HG02885 (cell line): ENCODE measurements around the gene PIP.
"Not testable (repeated sequence)": the region's sequence is repeated elsewhere in the genome, so short reads cannot be mapped to it uniquely, and the experiment has no call there.

ENCODE experiments used
- ATAC-seq: cut with Tn5 transposase; IDR thresholded peaks from one replicate; pipeline ENCODE4 v1.9.1; 2021; ENCODE audit warnings: mild to moderate bottlenecking; ENCODE audit not compliant: unreplicated experiment, poor library complexity

PIP gene

GRCh38 chr7:143131781-143132180 lies at the start of gene PIP:
TSS of gene PIP (plus strand) at chr7:143132077. CDS start at chr7:143132117, 40 bp downstream.
- no peak for ATAC-seq

DNA sequence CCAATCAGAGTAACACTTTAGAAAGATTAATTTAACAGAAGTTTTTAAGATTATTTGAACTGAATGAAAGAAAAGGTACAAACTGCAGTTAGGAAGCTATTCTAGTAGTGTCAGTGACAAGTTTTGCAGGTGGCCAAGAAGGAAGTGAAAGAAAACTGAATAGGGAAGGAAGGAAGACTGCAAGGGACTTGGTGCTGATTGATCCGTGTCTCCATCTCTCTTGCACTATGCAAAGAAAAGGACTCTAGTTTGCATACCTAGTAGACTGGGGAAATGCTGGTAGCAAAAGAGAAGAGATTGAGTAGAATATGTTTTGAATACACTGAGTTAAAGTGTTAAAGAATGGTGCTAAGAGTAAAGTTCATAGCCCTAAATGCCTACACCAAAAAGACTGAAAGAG lies 46.8 kb upstream of the PIP start:
- ATAC-seq = peak; percentile 67

DNA sequence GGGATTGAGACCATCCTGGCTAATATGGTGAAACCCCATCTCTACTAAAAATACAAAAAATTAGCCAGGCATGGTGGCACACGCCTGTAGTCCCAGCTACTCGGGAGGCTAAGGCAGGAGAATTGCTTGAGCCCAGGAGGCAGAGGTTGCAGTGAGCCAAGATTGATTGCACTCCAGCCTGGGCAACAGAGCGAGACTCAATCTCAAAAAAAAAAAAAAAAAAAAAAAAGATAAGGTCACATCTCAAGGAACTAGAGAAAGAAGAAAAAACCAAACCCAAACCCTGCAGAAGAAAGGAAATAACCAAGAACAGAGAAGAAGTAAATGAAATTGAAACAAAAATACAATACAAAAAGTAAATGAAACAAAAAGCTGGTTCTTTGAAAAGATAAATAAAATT lies 46.3 kb upstream of the PIP start:
- ATAC-seq = not testable (repeated sequence)

DNA sequence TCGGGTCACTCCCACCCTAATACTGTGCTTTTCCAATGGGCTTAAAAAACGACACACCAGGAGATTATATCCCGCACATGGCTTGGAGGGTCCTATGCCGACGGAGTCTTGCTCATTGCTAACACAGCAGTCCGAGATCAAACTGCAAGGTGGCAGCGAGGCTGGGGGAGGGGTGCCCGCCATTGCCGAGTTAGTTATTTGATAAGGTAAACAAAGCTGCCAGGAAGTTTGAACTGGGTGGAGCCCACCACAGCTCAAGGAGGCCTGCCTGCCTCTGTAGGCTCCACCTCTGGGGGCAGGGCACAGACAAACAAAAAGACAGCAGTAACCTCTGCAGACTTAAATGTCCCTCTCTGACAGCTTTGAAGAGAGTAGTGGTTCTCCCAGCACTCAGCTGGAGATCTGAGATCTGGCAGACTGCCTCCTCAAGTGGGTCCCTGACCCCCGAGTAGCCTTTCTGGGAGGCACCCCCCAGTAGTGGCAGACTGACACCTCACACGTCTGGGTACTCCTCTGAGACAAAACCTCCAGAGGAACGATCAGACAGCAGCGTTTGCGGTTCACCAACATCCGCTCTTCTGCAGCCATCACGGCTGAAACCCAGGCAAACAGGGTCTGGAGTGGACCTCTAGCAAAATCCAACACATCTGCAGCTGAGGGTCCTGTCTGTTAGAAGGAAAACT lies 43.2 kb upstream of the PIP start:
- ATAC-seq = not testable (repeated sequence)

DNA sequence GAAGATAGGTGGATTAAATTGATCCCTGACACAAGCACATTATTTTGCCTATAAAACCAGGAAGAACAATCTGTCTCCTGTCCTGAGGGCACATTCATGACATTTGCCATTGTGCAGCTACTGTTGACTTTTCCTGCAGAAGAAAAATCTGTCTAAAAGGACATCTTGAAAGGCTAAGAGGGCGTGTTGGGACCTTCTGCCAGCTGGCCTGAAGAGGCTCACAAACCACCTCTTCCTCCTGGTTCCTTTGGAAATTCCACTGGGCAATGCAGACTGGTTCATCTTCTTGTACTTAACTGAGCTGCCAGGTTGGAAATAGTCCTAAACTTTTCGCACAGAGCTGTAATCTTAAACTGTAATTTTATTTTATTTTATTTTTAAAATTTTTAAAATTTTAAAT lies 35.7 kb upstream of the PIP start:
- ATAC-seq = no peak

GRCh38 chr7:143099579-143099978 lies 32.3 kb upstream of the PIP start:
- ATAC-seq = not testable (repeated sequence)

DNA sequence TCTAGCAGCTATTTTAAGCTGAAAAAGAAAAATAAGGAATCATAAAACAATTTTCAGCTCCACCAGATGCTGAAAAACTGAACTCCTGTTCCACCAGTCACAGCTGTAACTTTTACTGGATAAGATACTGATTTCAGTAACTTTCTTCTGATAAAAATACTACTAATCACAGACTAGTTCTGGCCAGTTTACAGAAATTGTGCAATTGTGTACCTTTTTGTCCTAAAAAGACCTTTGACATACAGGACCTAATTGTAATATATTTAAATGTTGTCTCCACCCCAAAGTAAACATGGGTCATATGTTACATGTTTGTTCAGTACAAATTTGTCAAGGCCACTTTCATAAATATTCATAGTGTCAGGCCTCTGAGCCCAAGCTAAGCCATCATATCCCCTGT lies 27.1 kb upstream of the PIP start:
- ATAC-seq = no peak

- ATAC-seq = not testable (repeated sequence)
These were observed 23.9 kb upstream of the PIP start for GRCh38 chr7:143108019-143108418.

- no peak for ATAC-seq
These were observed 14.5 kb upstream of the PIP start for GRCh38 chr7:143117395-143117794.

DNA sequence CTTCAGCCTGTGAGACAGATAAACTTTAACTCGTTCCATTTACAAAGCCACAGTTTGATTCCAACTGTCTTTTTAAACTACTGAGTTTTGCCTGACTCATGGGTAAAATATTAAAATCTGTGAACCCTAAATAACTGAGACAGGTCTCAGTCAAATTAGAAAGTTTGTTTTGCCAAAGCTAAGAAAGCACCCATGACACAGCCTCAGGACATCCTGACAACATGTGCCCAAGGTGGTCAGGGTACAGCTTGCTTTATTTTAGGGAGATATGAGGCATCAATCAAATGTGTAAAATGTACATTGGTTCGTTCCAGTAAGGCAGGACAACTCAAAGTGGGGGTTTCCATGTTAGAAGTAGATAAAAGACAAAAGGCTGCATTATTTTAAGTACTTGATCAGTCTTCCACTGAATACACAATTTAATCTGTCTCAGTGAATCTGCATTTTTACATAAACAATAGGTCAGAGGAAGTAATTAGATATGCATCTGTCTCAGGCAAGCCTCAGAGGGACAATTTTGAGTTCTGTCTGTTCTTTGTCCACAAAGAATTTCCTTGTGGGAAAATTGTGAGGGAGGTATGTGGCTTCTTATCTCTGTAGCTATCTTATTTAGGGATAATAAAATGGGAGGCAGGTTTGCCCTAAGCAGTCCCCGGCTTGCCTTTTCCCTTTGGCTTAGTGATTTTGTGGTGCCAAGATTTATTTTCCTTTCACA lies 11.0 kb upstream of the PIP start:
- ATAC-seq = no peak

GRCh38 chr7:143123326-143123725 lies 8.6 kb upstream of the PIP start:
- ATAC-seq = not testable (repeated sequence)

DNA sequence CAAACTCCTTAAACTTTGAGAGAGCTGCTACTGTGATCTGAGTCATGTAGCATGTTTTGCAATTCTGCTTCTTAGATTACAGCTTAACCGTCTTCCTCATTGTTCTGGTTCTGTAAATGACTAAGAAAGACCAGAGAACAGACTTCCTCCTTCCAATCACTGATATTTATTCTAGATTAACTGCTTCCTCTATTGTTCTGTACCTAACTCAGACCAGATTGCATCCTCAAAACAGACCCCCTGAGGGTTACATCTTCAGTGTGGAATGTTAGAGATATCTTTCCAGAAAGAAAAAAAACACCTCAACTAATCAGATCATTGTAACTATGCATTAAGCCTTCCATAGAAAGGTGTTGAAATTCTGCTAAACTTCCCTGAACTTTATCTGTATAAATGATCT lies 5.7 kb upstream of the PIP start:
- no peak for ATAC-seq

DNA sequence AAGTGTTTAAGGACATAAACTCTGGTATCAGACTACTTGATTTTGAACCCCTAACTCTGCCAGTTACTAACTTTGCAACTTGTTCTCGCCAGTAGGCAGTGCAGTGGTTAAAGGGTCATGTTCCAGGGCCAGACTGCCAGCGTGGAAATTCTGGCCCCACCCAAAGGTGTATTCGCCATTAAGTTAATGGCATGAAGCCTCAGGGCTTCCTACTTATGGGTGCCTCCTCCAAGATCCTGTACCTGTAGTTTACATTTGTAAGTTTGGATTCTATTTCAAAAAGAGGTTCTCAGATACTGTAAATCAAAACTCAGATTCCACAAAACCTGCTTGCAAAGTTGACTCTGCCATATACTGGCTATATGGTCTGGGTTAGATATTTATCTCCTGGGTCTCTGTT lies 2.8 kb upstream of the PIP start:
- ATAC-seq = no peak

DNA sequence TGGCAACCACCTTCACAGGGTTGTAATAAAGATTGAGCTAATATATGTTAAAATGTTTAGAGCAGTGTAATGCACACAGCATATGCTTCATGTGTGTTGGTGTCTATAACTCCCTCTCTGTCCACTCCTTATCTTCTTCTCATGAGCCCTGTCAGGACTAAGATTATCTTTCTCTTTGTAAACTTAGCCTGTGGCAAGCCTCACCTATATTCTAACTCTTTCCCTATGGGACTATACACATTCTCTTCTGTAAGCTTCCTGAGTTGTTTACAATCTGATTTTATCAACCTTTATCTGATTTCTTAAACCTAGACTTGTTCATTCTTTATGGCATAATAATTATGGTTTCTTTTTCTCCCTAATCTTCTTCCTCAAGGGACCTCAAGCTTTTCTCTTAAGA lies 2.4 kb upstream of the PIP start:
- no peak for ATAC-seq

GRCh38 chr7:143130541-143130940 lies 1.3 kb upstream of the PIP start:
- ATAC-seq = no peak

GRCh38 chr7:143147070-143147469 lies 15.2 kb downstream of the PIP start:
- ATAC-seq = no peak

- ATAC-seq = no peak
These were observed 16.2 kb downstream of the PIP start for GRCh38 chr7:143148050-143148449.

DNA sequence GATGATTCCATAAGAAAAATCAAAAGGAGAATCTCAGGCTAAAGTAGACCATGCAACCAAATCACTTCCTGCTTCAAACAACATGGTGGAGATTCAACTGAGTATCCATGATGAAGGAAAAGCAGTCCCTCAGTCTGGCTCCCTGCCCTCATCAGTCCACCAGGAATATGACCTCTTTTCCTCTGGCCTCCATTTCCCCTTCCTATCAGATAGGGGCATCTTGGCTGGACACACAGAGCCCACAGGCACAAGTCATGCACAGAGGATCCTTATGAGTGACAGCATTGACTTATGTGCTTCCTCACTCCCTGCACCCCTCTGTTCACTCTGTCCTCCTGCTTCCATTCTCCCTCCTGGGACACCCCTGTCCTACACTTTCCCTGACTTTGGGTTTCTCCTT lies 16.8 kb downstream of the PIP start:
- no peak for ATAC-seq

DNA sequence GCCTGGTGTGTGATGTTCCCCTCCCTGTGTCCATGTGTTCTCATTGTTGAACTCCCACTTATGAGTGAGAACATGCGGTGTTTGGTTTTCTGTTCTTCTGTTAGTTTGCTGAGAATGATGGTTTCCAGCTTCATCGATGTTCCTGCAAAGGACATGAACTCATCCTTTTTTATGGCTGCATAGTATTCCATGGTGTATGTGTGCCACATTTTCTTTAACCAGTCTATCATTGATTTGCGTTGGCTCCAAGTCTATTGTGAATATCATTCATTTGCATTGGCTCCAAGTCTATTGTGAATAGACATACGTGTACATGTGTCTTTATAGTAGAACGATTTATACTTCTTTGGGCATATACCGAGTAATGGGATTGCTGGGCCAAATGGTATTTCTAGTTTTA lies 18.8 kb downstream of the PIP start:
- not testable (repeated sequence) for ATAC-seq

- not testable (repeated sequence) for ATAC-seq
These were observed 26.7 kb downstream of the PIP start for GRCh38 chr7:143158617-143159016.

- no peak for ATAC-seq
These were observed 39.8 kb downstream of the PIP start for GRCh38 chr7:143171697-143172096.

GRCh38 chr7:143172354-143172753 lies 40.5 kb downstream of the PIP start:
- ATAC-seq = no peak
